Aorta (tissue), 5 donors: Measurements from ENCODE around the gene NOP9. TPM values are rescaled to one million over a fixed set of nuclear protein-coding genes. Genes with fewer than 3 reads are reported as not detected.
"Not testable (repeated sequence)": the region's sequence is repeated elsewhere in the genome, so short reads cannot be mapped to it uniquely, and the experiment has no call there.

Source experiments
- ATAC-seq: fragments of 200-7000 bp; cut with Tn5 transposase; one replicate; pipeline ENCODE4 v1.9.1; 2022; ENCODE audit warnings: moderate library complexity; ENCODE audit not compliant: low FRiP score
- DNase-seq, 2 donors: peaks; one replicate each; pipeline ENCODE4 v3.0.0-alpha.2; 2020
- H3K27ac ChIP-seq, 2 donors: one replicate each; pipeline ENCODE4 v1.5.1; 2013; ENCODE audit warnings: low read length in 2 of 2, mild to moderate bottlenecking in 2 of 2, moderate library complexity in 2 of 2, control low read depth in 1 of 2, inconsistent platforms in 1 of 2, low read depth in 1 of 2
- H3K27me3 ChIP-seq, 2 donors: one replicate each; pipeline ENCODE4 v1.6.1; 2013; ENCODE audit warnings: control low read depth in 1 of 2, low read length in 1 of 2, mild to moderate bottlenecking in 1 of 2, moderate library complexity in 1 of 2; ENCODE audit not compliant: insufficient read depth in 2 of 2, control insufficient read depth in 1 of 2
- H3K36me3 ChIP-seq, 2 donors: one replicate each; pipeline ENCODE4 v1.6.1; 2013; ENCODE audit warnings: control low read depth in 1 of 2, low read length in 1 of 2, mild to moderate bottlenecking in 1 of 2; ENCODE audit not compliant: insufficient read depth in 2 of 2, control insufficient read depth in 1 of 2
- H3K4me1 ChIP-seq, 2 donors: one replicate each; pipeline ENCODE4 v1.6.1; 2013; ENCODE audit warnings: low read length in 2 of 2, control low read depth in 1 of 2, mild to moderate bottlenecking in 1 of 2, moderate library complexity in 1 of 2; ENCODE audit not compliant: insufficient read depth in 2 of 2, control insufficient read depth in 1 of 2
- H3K4me3 ChIP-seq, 2 donors: one replicate each; pipeline ENCODE4 v1.5.1; 2013; ENCODE audit warnings: low read length in 2 of 2, control low read depth in 1 of 2, mild to moderate bottlenecking in 1 of 2
- H3K9me3 ChIP-seq: one replicate; pipeline ENCODE4 v1.6.1; 2013; ENCODE audit warnings: mild to moderate bottlenecking, low read length; ENCODE audit not compliant: control insufficient read depth
- WGBS, 2 donors: extraction: QIAGEN DNeasy Blood & Tissue Kit; methylation state at CpG; one replicate each; pipeline ENCODE4 v1.1.7; 2013; 5-methylcytosine and 5-hydroxymethylcytosine counted together
- intact Hi-C, 2 donors: fragments of 100-400 bp; cut with DNase I; formaldehyde crosslinking; loops; one replicate each; pipeline versions ENCODE4 v1.14.2 to v1.15.0; 2022
- polyA plus RNA-seq, 2 donors: library from polyadenylated mRNA; stranded (reverse); fragments of 200-250 nt; gene quantifications; one replicate each; pipeline ENCODE4 v1.2.3, GENCODE V29; 2013
- total RNA-seq, 2 donors: library from RNA; stranded (reverse); fragmentation: NEBNext Ultra II Directional; extraction: Animal tissue kit (Norgen Biotek cat#: 25700); gene quantifications; one replicate each; pipeline ENCODE4 v1.2.1, GENCODE V29; 2021
- donor health status: healthy with polysubstance abuse.
- donor health status: Bipolar disorder and iron deficiency.
- donor health status: DM: no; HTN: no; CAD: no.
- donor health status: DM: no; HTN: no; CAD: no.
- donor health status: DM: yes; HTN: yes; CAD: no.

Gene NOP9
- total and polyA plus RNA-seq, 4 donors: 7.9 to 19.9 (median 14.3) TPM

DNA sequence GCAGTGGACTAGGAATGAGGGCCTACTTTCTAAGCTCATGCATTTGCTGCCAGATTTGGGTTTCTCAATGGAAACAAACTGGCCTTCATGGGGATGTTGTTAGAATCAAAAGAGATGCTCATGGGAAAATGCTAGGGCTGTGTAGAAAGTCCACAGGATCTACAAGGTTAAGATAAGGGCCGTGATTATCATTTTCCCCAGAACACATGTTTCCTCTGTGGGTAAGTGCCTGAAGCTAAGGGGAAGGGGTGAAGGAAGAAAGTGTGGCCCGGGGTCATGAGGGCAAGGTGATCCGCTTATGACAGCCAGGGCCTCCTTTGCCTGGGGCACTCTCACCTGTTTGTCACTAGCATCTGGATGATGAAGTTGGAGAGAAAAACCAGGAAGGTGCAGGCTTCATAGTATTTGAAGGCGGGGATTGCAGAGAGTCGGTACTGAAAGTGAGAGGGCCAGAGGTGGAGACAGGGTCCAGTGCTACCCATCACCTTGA lies 25.4 kb downstream of the NOP9 start:
- 90 to 96% methylated on average over 5 of the region's 5 CpGs for WGBS, 2 donors
- ATAC-seq: no peak
- DNase-seq: peak in 1 of 2 donors; percentile 31

DNA sequence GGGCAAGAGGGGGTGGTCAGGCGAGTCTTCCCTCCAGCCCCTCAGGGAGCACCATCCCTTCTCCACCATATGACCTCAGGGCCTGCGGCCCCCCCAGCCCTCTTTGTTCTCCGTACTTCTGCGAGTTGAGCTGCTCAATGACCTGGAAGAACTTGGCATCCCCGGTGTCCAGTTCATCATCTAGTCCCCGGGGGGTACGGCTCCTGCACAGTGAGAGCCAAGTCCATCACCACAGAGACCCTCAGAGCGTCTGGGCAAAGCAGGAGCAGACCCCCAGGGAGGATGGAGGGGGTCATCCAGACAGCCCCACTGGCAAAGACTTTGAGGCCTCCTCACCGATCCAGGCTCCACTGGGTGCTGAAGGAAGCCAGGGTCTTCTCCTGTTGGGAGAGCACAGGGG lies 26.3 kb downstream of the NOP9 start:
- no peak overlapping the region for H3K27ac ChIP-seq
- peak in 1 of 2 donors; percentile 33 for DNase-seq
- H3K4me3 ChIP-seq: no peak overlapping the region
- ATAC-seq: no peak
- WGBS, 2 donors: 76 to 79% methylated on average over 9 of the region's 9 CpGs
- no peaks in the 10 kb centered on the region for H3K4me1 ChIP-seq
- H3K27me3 ChIP-seq: no peaks in the 10 kb centered on the region
- intact Hi-C loops: no loop called here
- H3K9me3 ChIP-seq: no peaks in the 10 kb centered on the region
- no peaks in the 10 kb centered on the region for H3K36me3 ChIP-seq

More for the DNA sequence above, 25.4 kb downstream of the NOP9 start:
- intact Hi-C loops: no loop called here
- Histone ChIP-seq H3K9me3 (no peaks in the 10 kb centered on the region), H3K27me3 (no peaks in the 10 kb centered on the region), H3K4me3 (no peak overlapping the region), H3K36me3 (no peaks in the 10 kb centered on the region), H3K27ac (no peak overlapping the region), H3K4me1 (no peaks in the 10 kb centered on the region)

DNA sequence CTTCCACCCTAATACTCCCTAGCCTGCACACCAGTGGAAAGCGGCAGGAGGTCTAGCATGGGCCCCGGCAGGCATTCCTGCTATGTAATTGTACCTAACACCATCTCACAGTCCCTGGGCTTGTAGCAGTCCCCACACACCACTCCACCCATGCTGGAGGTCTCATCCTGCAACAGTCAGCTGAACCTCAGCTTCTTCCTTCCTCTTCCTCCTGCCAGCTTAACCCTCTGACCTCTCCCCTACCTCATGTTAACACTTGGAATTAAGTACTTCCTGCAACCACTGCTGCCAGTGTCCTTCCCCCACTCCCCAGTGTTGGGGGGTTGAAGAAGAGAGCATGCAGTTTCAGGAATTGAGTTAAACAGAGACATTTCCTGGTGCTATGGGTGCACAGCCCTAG lies 27.7 kb downstream of the NOP9 start:
- peak in 1 of 2 donors; percentile 44 for DNase-seq
- H3K27me3 ChIP-seq: no peaks in the 10 kb centered on the region
- no peaks in the 10 kb centered on the region for H3K4me1 ChIP-seq
- no peaks in the 10 kb centered on the region for H3K9me3 ChIP-seq
- no peak overlapping the region for H3K4me3 ChIP-seq
- WGBS, 2 donors: 86 to 92% methylated on average over 2 of the region's 2 CpGs
- H3K36me3 ChIP-seq: no peaks in the 10 kb centered on the region
- H3K27ac ChIP-seq: no peak overlapping the region
- intact Hi-C loops: no loop called here
- no peak for ATAC-seq

DNA sequence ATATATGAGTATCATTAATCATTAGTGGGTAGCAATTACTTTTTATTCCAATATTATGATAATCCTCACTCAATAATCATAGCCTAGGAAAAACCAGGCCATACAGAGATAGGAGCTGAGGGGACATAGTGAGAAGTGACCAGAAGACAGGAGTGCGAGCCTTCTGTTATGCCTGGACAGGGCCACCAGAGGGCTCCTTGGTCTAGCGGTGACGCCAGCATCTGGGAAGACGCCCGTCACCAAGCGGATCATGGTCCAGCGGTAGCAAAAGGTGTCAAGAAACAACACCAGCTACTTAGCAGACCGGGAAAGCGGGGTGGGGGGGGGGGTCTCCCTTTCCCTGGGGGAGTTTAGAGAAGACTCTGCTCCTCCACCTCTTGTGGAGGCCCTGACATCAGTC lies 28.3 kb downstream of the NOP9 start:
- intact Hi-C loops, H3K4me1 ChIP-seq, H3K27me3 ChIP-seq, H3K27ac ChIP-seq, H3K36me3 ChIP-seq, H3K4me3 ChIP-seq, ATAC-seq, H3K9me3 ChIP-seq: not testable (repeated sequence)
- peak; percentile 77 to 84 for DNase-seq
- 1% methylated on average over 9 of the region's 9 CpGs for WGBS, 2 donors

DNA sequence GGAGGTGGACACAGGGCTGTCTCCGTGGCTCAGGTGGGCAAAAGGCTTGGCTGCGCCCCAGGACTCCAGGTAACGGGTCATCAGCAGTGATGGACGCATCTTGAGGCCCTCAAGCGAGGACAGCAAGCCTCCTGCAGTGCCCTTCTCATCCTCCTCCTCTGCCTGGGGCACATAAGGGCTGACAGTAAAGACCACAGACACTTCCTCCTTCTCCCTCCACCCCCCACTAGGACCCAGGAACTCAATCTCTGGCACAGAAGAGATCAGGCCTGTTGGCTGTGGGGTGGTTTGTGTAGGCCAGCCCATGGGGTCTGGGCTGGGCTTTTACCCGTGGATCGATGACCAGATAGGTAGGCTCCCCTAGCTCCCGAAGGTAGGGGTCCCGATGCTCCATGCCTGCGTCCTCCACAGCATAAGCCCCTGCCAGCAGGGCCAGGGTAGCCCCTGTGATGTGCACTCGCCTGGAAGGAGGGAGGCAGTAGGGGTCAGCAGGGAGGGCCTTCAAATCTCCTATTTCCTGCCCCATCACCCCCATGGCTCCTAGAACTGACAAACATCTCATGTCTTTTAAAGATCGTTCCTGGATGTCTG lies 29.5 kb downstream of the NOP9 start:
- DNase-seq (peak in 1 of 2 donors; percentile 57), ATAC-seq (no peak)
- H3K4me3 ChIP-seq: no peak overlapping the region
- no peaks in the 10 kb centered on the region for H3K36me3 ChIP-seq
- intact Hi-C loops: no loop called here
- 90% methylated on average over 12 of the region's 12 CpGs for WGBS, 2 donors
- no peaks in the 10 kb centered on the region for H3K9me3 ChIP-seq
- no peaks in the 10 kb centered on the region for H3K4me1 ChIP-seq
- no peak overlapping the region for H3K27ac ChIP-seq
- no peaks in the 10 kb centered on the region for H3K27me3 ChIP-seq

DNA sequence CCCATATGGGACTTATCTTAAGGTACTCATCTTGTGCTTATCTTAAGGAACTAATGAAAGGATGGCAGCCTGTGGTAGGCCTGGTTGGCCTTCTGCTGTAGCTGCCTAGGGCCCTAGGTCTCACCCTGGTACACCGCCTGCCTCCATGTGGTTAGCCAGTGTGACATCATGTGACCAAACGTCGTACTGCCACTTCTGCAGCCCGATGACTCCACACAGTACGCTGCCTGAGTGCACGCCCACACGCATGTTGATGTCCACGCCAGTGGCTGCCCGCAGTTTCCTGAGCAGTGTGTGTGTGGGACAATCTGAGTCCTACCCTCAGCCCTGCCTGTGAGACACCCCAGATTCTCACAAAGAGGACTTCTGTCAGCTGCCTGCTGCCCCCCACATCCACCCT lies 30.1 kb downstream of the NOP9 start:
- H3K27me3 ChIP-seq: no peaks in the 10 kb centered on the region
- no peak overlapping the region for H3K4me3 ChIP-seq
- H3K36me3 ChIP-seq: no peaks in the 10 kb centered on the region
- no peaks in the 10 kb centered on the region for H3K9me3 ChIP-seq
- WGBS, 2 donors: 84 to 86% methylated on average over 9 of the region's 9 CpGs
- intact Hi-C loops: no loop called here
- DNase-seq: peak; percentile 77 to 89
- no peaks in the 10 kb centered on the region for H3K4me1 ChIP-seq
- no peak overlapping the region for H3K27ac ChIP-seq
- no peak for ATAC-seq

DNA sequence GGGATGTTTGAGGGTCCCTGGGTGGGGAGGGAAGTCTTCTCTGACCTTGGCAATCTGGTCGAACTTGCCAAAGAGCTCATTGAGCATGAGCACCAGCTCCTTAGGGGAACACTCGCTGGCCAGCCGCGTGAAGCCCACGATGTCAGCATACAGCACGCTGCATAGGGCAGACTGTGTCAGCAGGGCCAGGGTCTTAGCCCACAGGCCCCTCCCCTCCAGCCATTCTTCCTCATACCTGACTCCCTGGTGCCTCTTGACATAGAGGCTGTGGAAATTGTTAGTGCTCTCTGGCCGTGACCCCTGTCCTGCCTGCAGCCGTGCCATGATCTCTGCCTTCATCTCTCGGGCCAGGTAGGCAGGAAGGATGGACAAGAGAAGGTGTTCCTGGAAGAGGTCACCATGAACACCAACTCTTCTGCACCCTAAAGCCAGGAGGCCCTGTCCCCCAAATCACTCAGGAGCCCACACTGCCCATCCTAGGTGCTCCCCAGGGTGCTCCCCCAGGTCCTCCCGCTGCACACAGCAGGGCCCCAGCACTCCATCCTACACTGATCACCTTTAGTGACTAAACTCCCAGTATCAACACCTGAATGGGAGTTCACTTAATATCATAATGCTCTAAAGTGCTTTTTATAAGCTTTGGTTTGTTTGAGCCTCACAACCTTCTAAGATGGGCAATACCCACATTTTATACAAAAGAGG lies 31.5 kb downstream of the NOP9 start:
- intact Hi-C loops: no loop called here
- Histone ChIP-seq H3K27ac (no peak overlapping the region), H3K9me3 (no peaks in the 10 kb centered on the region), H3K36me3 (no peaks in the 10 kb centered on the region), H3K27me3 (no peaks in the 10 kb centered on the region), H3K4me3 (no peak overlapping the region), H3K4me1 (no peaks in the 10 kb centered on the region)
- 91 to 92% methylated on average over 10 of the region's 10 CpGs for WGBS, 2 donors
- peak in 1 of 2 donors; percentile 72 for DNase-seq
- no peak for ATAC-seq

DNA sequence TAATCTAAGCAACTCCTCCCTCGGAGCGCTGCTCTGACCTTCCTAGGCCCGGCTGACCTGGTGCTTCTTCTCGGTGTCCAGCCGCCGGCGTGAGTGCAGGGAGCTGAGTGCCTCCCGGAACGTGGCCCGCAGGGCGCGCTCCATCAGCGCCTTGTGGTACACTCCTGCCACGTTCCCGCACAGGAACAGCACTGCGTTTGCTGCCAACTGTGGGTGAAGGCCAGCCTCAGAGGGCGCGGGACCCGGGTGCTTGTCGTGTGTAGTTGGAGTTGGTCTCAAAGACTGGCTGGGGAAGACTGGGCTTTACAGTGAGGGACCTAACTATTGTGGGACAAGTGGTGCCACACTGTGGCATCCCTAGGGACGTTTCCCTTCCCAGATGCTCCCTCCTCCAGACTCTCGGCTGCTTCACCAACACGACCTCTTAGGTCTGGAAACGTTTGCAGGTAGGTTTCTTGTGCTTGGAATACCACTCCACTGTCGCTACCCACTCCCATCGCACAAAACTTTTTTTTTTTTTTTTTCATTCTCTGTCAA lies 32.1 kb downstream of the NOP9 start:
- Histone ChIP-seq H3K36me3 (no peaks in the 10 kb centered on the region), H3K27ac (no peak overlapping the region), H3K9me3 (no peaks in the 10 kb centered on the region), H3K27me3 (no peaks in the 10 kb centered on the region), H3K4me1 (no peaks in the 10 kb centered on the region), H3K4me3 (no peak overlapping the region)
- WGBS, 2 donors: 56 to 57% methylated on average over 26 of the region's 26 CpGs
- DNase-seq: peak in 1 of 2 donors; percentile 73
- ATAC-seq: no peak
- intact Hi-C loops: loop anchor here (2.0 kb wide), 1 partner anchor 105 kb away; no protein-coding TSS in a partner anchor
